ENCODE results near the gene GAS2.

GAS2 gene

DNA sequence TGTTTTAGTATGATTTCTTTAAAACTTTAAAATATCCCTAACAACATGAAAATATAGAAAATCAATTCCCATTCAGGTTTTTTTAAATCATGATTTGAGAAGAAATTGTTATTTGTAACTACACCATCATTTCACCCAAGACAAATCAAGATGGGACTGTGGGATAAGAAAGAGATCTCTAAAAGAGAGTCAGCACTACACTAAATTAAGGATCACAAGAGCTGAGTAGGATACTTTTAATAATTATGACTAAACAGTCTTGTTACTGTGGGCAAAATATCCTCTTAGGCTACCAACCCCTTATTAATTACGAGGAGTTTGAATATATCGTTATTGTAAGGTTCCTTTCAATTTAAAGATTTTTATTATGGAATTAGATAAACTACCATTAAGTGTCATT lies 3.0 kb downstream of the GAS2 start:
- in situ Hi-C loops (cut with MboI; ENCODE audit: low pct_unique_long_range_greater_than_20kb, low sequenced_read_pairs), result no loop called here
- no peak for DNase-seq

DNA sequence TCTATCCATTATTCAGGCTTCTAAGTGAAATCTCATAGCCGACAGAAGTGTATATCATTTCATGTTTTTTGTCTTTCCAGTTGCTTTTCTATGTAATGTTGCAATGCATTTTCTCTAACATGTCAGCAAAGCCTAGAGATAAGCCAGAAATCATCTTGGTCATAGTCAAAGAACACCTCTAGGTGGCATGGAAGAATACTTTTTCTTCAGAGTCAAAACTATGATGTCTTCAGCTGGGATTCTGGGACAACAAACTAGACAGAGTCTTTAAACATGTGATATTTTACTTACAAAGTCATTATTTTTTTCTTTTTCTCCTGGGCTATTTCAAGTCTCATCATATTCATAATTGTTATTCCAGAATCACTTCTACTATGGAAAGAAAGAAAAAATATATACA lies 4.4 kb downstream of the GAS2 start:
- no peak for DNase-seq
- in situ Hi-C loops (cut with MboI; ENCODE audit: low pct_unique_long_range_greater_than_20kb, low sequenced_read_pairs), result no loop called here

DNA sequence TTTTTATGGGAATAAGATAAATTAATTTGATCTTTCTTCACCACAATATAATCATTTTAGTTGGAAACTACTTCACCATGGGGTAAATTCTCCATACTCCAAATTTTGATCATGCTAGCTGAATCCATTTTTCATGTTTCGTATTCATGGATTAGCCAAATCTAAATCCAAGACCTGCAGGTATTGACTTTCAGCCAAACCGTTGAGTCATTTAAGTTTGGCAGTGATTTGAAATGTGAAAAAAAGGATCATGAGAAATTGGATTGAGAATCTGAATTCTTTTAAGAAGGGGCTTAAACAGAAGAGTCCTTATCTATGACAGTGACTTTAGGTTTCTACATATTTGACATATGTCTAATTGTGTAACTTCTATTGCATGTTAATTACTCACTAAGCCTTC lies 5.3 kb downstream of the GAS2 start:
- in situ Hi-C loops (cut with MboI; ENCODE audit: low pct_unique_long_range_greater_than_20kb, low sequenced_read_pairs), result no loop called here

DNA sequence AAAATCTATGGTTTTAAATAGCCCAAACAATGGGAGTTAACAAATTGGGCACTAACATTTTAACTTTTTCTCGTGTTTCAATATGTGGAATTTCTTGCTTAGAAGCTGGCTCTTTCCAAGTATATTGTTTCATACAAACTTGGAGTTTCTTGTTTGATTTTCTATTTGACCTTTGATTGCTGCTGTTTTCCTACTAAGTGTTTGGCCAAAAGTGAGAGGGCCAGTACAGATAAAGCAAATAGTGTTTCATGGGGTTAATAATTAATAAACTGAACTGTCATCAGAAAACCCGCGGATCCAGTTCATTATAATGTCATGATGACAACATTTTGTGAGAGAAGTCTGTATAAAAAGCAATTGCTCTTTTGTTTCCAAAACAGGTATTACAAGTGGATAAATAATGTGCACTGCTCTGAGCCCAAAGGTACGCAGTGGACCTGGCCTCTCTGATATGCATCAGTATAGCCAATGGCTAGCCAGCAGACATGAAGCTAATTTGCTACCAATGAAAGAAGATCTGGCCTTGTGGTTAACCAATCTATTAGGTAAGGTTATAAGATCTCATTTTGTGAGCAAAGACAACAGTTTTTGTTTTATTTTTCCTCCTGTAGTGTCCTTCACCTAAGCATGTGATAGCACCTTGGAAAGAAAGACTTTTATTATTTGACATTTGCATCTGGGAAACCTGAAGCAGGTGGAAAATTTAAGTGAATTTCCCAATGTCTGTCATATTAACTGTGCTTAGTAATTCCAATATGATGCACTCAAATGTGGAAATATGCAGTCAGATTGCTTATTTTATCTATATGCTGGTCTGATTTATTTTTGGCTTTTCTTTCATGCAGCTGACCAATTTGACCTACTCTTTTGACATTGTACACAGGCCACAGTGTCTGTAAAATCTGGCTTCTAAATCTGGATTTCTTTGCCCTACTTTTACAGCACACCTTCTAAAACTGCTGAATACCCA lies 8.3 kb downstream of the GAS2 start:
- no peak for DNase-seq
- in situ Hi-C loops (cut with MboI; ENCODE audit: low pct_unique_long_range_greater_than_20kb, low sequenced_read_pairs), result no loop called here

More for the DNA sequence above, 5.3 kb downstream of the GAS2 start:
- DNase-seq, result no peak

DNA sequence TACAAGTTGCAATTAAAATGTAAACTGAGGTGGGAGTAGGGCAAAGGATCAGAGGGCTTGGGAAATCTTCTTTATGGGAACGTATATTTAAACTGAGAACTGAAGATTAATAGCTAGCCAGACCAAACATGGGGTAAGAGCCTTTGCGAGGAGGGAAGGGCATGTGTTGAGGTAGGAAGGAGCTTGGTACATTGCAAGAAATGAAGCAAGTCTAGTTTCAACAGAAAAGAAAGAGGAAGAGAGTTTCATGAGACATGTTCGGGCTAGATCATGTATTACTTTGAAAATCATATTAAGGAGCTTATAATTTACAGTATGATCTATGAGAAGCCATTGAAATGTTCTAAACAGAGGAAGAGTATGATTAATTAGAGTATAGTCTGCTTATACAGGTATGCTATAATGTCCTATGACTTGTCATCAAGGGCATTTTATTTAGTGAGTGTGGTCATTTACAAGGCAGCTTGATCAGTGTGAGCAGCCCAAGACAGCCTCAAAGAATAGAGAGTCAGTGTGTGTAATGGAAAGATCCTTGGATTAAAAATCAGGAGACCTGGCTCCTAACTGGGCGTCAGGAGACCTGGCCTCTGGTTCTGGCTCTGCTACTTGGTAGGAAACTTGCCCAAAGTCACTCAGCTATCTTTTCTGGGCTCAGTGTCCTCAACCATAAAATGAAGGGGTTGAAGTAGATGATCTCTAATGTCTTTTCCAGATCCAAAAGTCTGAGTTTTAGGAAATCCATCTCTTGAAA lies 10.9 kb downstream of the GAS2 start:
- in situ Hi-C loops (cut with MboI; ENCODE audit: low pct_unique_long_range_greater_than_20kb, low sequenced_read_pairs), result no loop called here
- DNase-seq, result no peak

DNA sequence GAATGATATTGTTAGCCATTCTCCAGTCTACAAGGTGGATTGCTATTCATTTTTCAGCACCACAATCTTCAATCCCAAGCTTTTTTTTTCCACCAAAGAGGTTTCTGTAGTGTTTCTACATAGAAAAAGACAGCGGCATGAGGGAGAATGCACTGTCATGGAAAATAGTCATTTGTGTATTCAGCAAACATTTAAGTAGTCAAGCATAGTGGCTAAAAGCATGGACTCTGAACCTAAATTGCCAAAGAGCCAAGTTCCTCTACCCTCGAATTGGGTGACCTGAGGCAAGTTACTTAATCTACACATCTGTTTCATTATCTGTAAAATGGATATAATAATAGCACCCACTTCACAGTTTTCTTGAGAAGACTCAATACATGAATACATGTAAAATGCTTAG lies 14.2 kb downstream of the GAS2 start:
- in situ Hi-C loops (cut with MboI; ENCODE audit: low pct_unique_long_range_greater_than_20kb, low sequenced_read_pairs), result no loop called here
- DNase-seq, result no peak

DNA sequence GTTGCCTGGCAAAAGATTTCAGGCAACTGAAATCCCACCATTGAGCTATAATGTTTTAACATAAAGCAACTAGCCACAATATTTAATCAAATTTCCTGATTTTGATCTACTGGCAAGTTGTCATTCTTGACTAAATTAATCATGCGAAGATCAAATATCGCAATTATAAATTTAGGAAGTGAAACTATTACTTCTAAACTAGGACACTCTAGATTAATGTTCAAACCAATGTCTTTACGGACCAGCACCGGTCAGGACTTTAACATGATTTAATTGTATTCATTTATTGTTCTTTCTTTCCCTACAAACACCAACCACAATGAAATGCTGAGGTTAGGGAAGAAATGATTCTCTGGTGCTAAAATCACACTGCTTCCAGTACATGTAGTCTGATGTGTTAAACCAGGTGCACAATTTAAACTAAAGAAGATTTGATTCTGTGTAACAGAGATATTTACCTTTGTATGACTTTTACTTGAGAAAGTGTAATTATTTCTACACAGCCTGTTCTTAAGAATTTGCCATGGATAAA lies 14.9 kb downstream of the GAS2 start:
- in situ Hi-C loops (cut with MboI; ENCODE audit: low pct_unique_long_range_greater_than_20kb, low sequenced_read_pairs), result no loop called here
- DNase-seq, result no peak

DNA sequence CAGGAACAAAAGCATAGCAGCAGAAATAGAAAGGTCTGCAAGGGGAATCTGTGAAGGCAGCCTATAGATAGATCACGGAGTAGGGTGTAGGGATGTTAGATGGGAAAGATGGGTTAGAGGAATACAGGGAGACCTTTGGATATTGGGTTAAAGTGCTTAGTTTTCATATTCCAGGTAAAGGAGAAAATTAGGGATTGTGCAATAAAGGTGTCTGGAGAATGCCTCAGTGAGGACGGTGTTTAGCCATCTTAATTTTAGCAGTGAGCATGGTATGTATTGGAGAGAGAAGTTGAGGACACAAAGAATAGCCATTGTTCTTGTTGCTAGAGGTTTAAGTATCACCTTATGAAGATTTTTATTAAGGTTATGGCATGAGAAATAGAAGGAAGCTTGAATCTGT lies 17.7 kb downstream of the GAS2 start:
- DNase-seq, result no peak
- in situ Hi-C loops (cut with MboI; ENCODE audit: low pct_unique_long_range_greater_than_20kb, low sequenced_read_pairs), result no loop called here

DNA sequence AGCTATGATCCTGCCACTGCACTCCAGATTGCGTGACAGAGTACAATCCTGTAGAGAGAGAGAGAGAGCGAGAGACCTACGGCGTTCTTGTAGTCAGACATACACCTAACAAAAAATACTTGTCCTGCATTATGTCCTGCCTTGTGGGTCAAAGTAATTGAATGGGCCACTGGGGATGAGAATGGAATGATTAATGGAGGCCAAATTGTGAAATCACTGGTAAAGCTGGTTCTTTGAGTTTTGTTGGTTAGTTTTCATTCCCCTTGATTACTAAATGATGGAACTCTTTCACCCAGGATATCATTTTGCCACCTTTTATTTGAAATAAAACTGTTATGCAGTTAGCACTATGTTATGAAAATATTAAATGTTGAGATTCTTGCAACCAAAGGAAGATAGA lies 18.7 kb downstream of the GAS2 start:
- no peak for DNase-seq
- in situ Hi-C loops (cut with MboI; ENCODE audit: low pct_unique_long_range_greater_than_20kb, low sequenced_read_pairs), result no loop called here

DNA sequence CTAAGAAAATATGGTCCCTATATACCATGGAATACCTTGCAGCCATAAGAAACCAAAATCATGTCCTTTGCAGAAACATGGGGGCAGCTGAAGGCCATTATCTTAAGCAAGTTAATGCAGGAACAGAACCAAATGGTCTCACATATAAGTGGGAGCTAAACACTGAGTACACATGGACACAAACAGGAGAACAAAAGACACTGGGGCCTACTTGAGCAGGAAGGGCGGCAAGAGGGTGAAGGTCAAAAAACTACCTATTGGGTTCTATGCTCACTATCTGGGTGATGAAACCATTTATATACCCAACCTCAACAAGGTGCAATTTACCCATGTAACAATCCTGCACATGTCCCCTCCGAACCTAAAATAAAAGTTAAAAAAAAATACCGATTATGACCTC lies 22.5 kb downstream of the GAS2 start:
- in situ Hi-C loops (cut with MboI; ENCODE audit: low pct_unique_long_range_greater_than_20kb, low sequenced_read_pairs), result no loop called here
- DNase-seq, result no peak

DNA sequence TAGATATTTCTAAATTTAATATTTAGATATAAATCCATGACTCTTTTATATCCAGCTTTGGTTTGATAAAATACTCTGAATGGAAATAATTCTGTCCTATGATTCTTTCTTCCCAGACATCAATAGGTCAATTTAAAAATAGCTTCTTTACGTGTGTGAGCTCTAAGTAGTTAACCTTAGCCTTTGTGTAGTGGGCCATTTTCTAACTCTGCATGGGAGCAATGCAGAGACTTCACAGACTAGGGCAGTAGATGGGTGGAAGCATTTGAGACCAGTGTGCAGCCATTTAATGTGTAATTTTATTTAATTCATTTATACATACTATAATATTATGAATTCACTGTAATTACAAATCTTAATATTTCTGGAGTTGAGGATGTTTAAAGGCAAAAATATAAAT lies 23.8 kb downstream of the GAS2 start:
- in situ Hi-C loops (cut with MboI; ENCODE audit: low pct_unique_long_range_greater_than_20kb, low sequenced_read_pairs), result no loop called here

DNA sequence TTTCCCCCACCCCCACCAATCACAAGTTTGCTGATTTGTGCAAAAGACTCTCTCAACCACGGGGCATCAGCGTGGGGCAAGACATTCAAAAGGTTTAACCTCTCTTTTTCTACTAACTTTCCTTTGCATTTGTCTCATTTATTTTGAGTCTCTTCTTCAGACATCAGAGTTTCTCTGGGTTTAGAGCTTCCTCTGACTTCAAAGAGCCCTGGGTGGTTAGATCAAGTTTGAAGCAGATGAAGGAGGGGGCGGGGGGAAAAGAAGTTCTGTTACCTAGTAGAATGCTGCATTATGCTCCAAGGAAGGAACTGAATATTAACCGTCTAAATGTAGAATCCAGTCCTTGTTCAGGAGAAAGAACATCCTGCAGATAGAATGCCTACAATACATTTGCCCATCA lies 24.5 kb downstream of the GAS2 start:
- in situ Hi-C loops (cut with MboI; ENCODE audit: low pct_unique_long_range_greater_than_20kb, low sequenced_read_pairs), result no loop called here
- DNase-seq, result no peak

More for the DNA sequence above, 23.8 kb downstream of the GAS2 start:
- DNase-seq, result no peak

DNA sequence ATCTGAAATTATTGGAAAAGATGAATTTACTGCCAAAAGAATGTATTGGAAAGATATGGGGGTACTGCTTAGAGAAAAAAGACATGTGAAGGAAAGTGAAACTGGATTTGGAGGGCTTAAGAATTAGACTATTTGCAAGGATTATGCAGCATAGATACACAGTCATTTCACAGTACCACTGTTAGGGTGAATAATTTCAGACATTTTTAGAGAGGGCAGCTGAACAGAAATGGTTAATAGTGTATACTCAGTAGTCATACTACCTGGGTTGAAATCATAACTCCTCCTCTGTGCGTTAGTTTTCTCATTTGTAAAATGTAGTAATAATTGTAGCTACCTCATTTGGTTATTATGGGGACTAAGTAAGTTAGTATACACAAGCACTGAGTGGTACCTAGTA lies 33.0 kb downstream of the GAS2 start:
- in situ Hi-C loops (cut with MboI; ENCODE audit: low pct_unique_long_range_greater_than_20kb, low sequenced_read_pairs), result no loop called here
- DNase-seq, result no peak

DNA sequence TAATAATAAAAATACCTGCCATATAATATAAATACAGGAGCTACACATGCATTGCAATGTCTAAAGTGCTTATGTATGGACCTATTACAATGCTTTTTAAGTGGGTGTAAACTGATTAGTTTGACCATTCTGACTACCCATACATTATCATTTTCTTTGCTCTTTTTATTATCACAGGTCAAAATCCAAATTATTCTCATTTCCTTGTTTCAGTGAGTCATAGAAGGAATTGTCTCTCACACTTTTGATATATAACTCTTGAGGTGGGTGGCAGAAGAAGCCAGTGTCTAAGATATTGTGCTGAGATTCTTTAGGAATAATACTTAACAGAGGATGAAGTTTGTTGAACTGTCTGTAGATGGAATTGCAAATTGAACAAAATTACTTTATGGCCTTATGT lies 35.6 kb downstream of the GAS2 start:
- in situ Hi-C loops (cut with MboI; ENCODE audit: low pct_unique_long_range_greater_than_20kb, low sequenced_read_pairs), result no loop called here
- no peak for DNase-seq

DNA sequence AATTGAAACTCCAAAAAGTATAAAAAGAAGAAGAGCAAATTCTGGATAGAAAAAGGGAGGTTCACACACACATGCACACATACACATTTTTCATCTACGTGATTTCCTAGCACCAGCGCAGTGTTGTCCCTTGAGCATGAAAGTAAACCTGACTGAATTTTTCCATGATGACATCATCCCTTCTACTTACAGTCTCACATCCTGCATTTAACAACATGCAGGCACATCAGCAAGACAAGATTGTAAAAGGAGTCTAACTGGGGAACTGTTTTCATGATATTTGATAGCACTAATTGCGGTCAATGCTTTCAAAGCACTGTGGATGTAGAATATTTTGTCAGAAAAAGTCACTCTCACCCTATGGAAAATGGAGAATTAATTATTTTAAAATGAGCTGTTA lies 36.6 kb downstream of the GAS2 start:
- no peak for DNase-seq
- in situ Hi-C loops (cut with MboI; ENCODE audit: low pct_unique_long_range_greater_than_20kb, low sequenced_read_pairs), result no loop called here

DNA sequence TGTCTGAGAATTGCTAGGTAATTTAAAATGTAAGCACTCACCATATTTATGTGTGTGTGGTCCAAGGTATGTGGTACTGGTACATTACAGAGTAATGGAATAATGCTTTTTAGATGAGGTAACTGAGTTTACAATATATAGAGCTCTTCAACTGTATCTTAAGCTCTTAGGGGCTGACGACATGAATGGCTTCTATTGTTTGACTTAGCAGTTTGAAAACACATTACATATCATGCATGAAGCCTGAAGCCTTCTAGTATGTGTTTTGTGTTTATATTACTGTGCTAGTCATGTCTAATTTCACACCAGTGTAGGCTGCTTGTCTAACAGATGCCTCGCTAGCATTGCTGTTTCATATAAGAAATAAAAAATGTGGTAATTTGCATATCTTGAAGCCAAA lies 37.2 kb downstream of the GAS2 start:
- DNase-seq, result no peak
- in situ Hi-C loops (cut with MboI; ENCODE audit: low pct_unique_long_range_greater_than_20kb, low sequenced_read_pairs), result no loop called here

DNA sequence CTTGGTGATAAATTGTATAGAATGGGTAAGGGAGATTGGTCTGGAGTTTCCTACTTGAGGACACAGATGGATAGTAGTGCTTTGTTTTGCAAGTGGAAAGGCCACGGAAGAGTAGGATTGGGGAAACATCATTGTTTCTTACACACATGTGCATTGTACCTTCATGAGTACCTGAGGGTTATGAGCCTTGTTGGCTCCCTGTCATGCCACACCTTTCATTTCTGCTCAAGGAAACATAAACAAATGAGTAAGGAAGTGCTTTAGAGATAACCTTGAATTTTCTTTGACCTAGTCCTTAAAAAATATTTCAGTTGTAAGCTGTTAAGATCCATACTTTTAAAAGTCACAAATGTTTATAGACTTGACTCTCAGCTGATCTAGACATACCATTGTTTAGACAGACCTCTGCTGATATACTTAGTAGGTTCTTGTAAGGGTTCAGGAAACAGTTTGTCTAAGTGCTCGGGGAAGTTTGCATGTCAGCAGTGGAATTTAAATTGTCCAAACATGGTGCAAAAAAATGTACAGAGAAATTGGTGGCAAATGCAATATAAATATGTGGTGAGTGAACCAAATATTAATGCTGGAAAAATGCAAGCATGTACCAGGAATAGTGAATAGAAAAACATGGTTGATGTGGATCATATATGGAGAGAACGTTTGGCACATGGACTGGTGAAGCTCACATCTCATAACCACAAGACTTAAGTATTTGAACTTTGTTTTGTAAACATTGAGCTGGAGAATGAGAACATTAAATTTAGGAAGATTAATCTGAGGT lies 40.9 kb downstream of the GAS2 start:
- in situ Hi-C loops (cut with MboI; ENCODE audit: low pct_unique_long_range_greater_than_20kb, low sequenced_read_pairs), result no loop called here
- no peak for DNase-seq

DNA sequence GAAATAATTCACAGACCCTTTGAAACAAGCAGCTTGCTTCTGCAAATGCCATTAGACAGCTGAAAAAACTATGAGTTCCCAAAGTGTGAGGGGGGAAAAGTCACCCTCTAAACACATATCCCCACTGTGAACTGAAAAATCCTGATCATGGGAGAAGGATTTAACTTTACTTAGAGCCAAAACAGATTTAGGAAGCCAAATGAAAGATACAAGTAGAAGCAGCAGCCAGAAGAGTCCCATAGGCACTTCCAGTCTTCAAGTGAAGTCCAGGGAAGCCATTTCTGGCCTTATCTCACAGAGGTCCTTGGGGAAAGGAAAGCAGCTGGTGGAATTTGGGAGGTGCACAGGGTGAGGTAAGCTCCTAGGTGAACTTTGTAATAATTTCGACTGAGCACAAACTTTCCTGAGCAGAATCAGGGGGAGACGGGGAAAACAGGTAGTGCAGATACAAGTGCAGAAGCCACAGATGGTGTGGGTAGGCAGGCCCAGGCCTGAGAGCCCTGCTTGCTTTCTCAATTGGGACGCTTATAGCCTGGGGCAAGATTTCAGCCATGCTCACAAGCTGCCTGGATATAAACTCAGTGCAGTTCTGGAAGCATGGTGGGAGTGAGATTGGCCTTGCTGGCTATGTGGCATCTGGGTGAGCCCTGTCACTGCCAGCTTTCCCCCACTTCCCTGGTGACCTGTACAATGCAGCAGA lies 44.8 kb downstream of the GAS2 start:
- in situ Hi-C loops (cut with MboI; ENCODE audit: low pct_unique_long_range_greater_than_20kb, low sequenced_read_pairs), result no loop called here
- DNase-seq, result no peak

DNA sequence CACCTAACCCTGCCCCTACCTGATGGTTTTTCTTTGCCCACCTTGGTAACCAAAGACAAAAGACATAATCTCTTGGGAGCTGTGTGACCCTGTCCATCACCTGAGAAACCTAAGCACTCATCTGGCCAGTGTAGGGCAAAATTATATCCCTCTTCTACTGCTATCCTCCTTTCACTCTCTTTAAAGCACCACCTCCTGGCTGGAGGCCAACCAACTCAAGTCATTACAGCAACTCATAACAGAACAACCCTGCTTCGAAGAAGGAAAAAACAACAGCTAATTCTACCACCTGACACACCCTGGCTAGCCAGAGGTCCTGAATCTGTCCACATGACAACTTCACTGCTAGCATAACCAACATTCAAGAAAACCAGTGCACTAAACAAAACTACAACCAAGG lies 45.5 kb downstream of the GAS2 start:
- in situ Hi-C loops (cut with MboI; ENCODE audit: low pct_unique_long_range_greater_than_20kb, low sequenced_read_pairs), result no loop called here
- DNase-seq, result no peak
